H9 (cell line): ENCODE measurements around the gene RGS6. TPM values are rescaled to one million over a fixed set of nuclear protein-coding genes. Genes with fewer than 3 reads are reported as not detected.

Source experiments
- DNase-seq: peaks from one replicate; pipeline ENCODE4 v3.0.0-alpha.2; 2017
- H2AFZ ChIP-seq: one replicate; pipeline ENCODE4 v1.6.1; 2013; ENCODE audit warnings: mild to moderate bottlenecking, low read length, control low read depth, moderate library complexity
- H2AK5ac ChIP-seq: 2 replicates; pipeline ENCODE4 v1.6.1; 2013; ENCODE audit warnings: low read length, control low read depth, mixed read lengths; ENCODE audit not compliant: insufficient read length
- H2BK120ac ChIP-seq: one replicate; pipeline ENCODE4 v1.6.1; 2013; ENCODE audit warnings: low read depth, mild to moderate bottlenecking, low read length, control low read depth, inconsistent platforms; ENCODE audit not compliant: poor library complexity, severe bottlenecking
- H2BK12ac ChIP-seq: 2 replicates; pipeline ENCODE4 v1.6.1; 2013; ENCODE audit warnings: low read length, control low read depth, mixed read lengths, low read depth; ENCODE audit not compliant: insufficient read length
- H2BK15ac ChIP-seq: 2 replicates; pipeline ENCODE4 v1.6.1; 2013; ENCODE audit warnings: low read depth, low read length, control low read depth
- H2BK20ac ChIP-seq: one replicate; pipeline ENCODE4 v1.6.1; 2013; ENCODE audit warnings: low read depth, mild to moderate bottlenecking, low read length, control low read depth, inconsistent platforms; ENCODE audit not compliant: poor library complexity, severe bottlenecking
- H2BK5ac ChIP-seq: 2 replicates; pipeline ENCODE4 v1.6.1; 2013; ENCODE audit warnings: low read length, control low read depth, mixed read lengths; ENCODE audit not compliant: insufficient read length
- H3K14ac ChIP-seq: 2 replicates; pipeline ENCODE4 v1.6.1; 2013; ENCODE audit warnings: low read length, control low read depth; ENCODE audit not compliant: insufficient read depth
- H3K18ac ChIP-seq: 2 replicates; pipeline ENCODE4 v1.6.1; 2013; ENCODE audit warnings: low read depth, mild to moderate bottlenecking, mixed read lengths, low read length, control low read depth; ENCODE audit not compliant: insufficient read length
- H3K23ac ChIP-seq: 2 replicates; pipeline ENCODE4 v1.6.1; 2013; ENCODE audit warnings: low read length, control low read depth, mixed read lengths, low read depth; ENCODE audit not compliant: insufficient read length
- H3K23me2 ChIP-seq: 2 replicates; pipeline ENCODE4 v1.6.1; 2013; ENCODE audit warnings: low read depth, mild to moderate bottlenecking, mixed read lengths, low read length, control low read depth; ENCODE audit not compliant: insufficient read length, poor library complexity, severe bottlenecking
- H3K27ac ChIP-seq: 2 replicates; pipeline ENCODE4 v1.5.1; 2013; ENCODE audit warnings: low read length, control low read depth, mixed read lengths, low read depth; ENCODE audit not compliant: insufficient read length
- H3K27me3 ChIP-seq: 2 replicates; pipeline ENCODE4 v1.6.1; 2013; ENCODE audit warnings: low read length, control low read depth, inconsistent platforms; ENCODE audit not compliant: insufficient read depth
- H3K4ac ChIP-seq: 2 replicates; pipeline ENCODE4 v1.6.1; 2013; ENCODE audit warnings: low read depth, mild to moderate bottlenecking, control low read depth, inconsistent platforms, low read length, moderate library complexity
- H3K4me1 ChIP-seq: 2 replicates; pipeline ENCODE4 v1.6.1; 2013; ENCODE audit warnings: low read length, control low read depth, inconsistent platforms; ENCODE audit not compliant: insufficient read depth
- H3K4me2 ChIP-seq: 2 replicates; pipeline ENCODE4 v1.6.1; 2013; ENCODE audit warnings: low read length, control low read depth, mixed read lengths; ENCODE audit not compliant: insufficient read length, insufficient read depth
- H3K56ac ChIP-seq: 2 replicates; pipeline ENCODE4 v1.6.1; 2013; ENCODE audit warnings: low read depth, mild to moderate bottlenecking, mixed read lengths, low read length, control low read depth; ENCODE audit not compliant: insufficient read length
- H3K79me1 ChIP-seq: 2 replicates; pipeline ENCODE4 v1.6.1; 2013; ENCODE audit warnings: low read depth, mild to moderate bottlenecking, moderate library complexity, low read length, control low read depth, inconsistent platforms; ENCODE audit not compliant: insufficient read depth, poor library complexity, severe bottlenecking
- H3K79me2 ChIP-seq: 2 replicates; pipeline ENCODE4 v1.6.1; 2013; ENCODE audit warnings: low read length, control low read depth, inconsistent platforms; ENCODE audit not compliant: insufficient read depth
- H3K9ac ChIP-seq: 2 replicates; pipeline ENCODE4 v1.6.1; 2013; ENCODE audit warnings: low read length, control low read depth, mixed read lengths; ENCODE audit not compliant: insufficient read length; ENCODE audit errors: extremely low read depth
- H3K9me3 ChIP-seq: one replicate; pipeline ENCODE4 v1.6.1; 2013; ENCODE audit warnings: low read depth, low read length, inconsistent platforms; ENCODE audit not compliant: control insufficient read depth
- H3T11ph ChIP-seq: one replicate; pipeline ENCODE4 v1.6.1; 2013; ENCODE audit warnings: mild to moderate bottlenecking, low read length, control low read depth, inconsistent platforms
- H4K20me1 ChIP-seq: one replicate; pipeline ENCODE4 v1.6.1; 2013; ENCODE audit not compliant: control insufficient read depth, insufficient read length, insufficient read depth
- H4K5ac ChIP-seq: 2 replicates; pipeline ENCODE4 v1.6.1; 2013; ENCODE audit warnings: low read depth, mild to moderate bottlenecking, mixed read lengths, low read length, control low read depth; ENCODE audit not compliant: insufficient read length
- H4K8ac ChIP-seq: replicated peaks from 2 replicates; pipeline ENCODE4 v1.6.1; 2013; ENCODE audit warnings: low read length, control low read depth, mixed read lengths, low read depth; ENCODE audit not compliant: insufficient read length
- H4K91ac ChIP-seq: 2 replicates; pipeline ENCODE4 v1.6.1; 2013; ENCODE audit warnings: low read depth, mild to moderate bottlenecking, moderate library complexity, mixed read lengths, low read length, control low read depth; ENCODE audit not compliant: insufficient read length
- H3K27ac Mint-ChIP-seq, 3 experiments: 2 replicates in 2 of 3; 3 replicates in 1 of 3; pipeline ENCODE4 v1.8.0; 2020 to 2021; ENCODE audit warnings: mixed read lengths in 3 of 3, mild to moderate bottlenecking in 1 of 3, moderate library complexity in 1 of 3
- H3K27me3 Mint-ChIP-seq: 2 replicates; pipeline ENCODE4 v1.8.0; 2021; ENCODE audit warnings: low read depth, mild to moderate bottlenecking, moderate library complexity, mixed read lengths
- H3K36me3 Mint-ChIP-seq, 3 experiments: 2 replicates in 2 of 3; 3 replicates in 1 of 3; pipeline ENCODE4 v1.8.0; 2020 to 2021; ENCODE audit warnings: low read depth in 3 of 3, mixed read lengths in 3 of 3; ENCODE audit not compliant: insufficient read depth in 1 of 3
- H3K4me1 Mint-ChIP-seq, 2 experiments: 2 replicates each; pipeline ENCODE4 v1.8.0; 2020; ENCODE audit warnings: mixed read lengths in 2 of 2
- H3K4me3 Mint-ChIP-seq, 2 experiments: 2 replicates in 1 of 2; 3 replicates in 1 of 2; pipeline ENCODE4 v1.8.0; 2020 to 2021; ENCODE audit warnings: mild to moderate bottlenecking in 2 of 2, mixed read lengths in 2 of 2, moderate library complexity in 1 of 2
- H3K9me3 Mint-ChIP-seq, 2 experiments: 2 replicates in 1 of 2; 3 replicates in 1 of 2; pipeline ENCODE4 v1.8.0; 2020; ENCODE audit warnings: mild to moderate bottlenecking in 2 of 2, mixed read lengths in 2 of 2, moderate library complexity in 1 of 2
- CTCF ChIP-seq: fragments of 200-600 bp; sonication (generic); conservative IDR thresholded peaks from 3 replicates; pipeline ENCODE4 v1.8.0; 2021; ENCODE audit warnings: antibody characterized with exemption, mild to moderate bottlenecking
- WGBS: extraction: QIAGEN DNeasy Blood & Tissue Kit; methylation state at CpG from one replicate; pipeline ENCODE4 v1.1.7; 2013; ENCODE audit warnings: missing lambda C conversion rate, low lambda C conversion rate, mixed read lengths; ENCODE audit not compliant: insufficient read length; ENCODE audit errors: extremely low coverage; 5-methylcytosine and 5-hydroxymethylcytosine counted together
- total RNA-seq: library from RNA; stranded (reverse); gene quantifications from 2 replicates; pipeline ENCODE4 v1.2.1, GENCODE V29; 2021

The RGS6 gene
- total RNA-seq, 1 experiment from 2014 or later = 3.0 TPM

DNA sequence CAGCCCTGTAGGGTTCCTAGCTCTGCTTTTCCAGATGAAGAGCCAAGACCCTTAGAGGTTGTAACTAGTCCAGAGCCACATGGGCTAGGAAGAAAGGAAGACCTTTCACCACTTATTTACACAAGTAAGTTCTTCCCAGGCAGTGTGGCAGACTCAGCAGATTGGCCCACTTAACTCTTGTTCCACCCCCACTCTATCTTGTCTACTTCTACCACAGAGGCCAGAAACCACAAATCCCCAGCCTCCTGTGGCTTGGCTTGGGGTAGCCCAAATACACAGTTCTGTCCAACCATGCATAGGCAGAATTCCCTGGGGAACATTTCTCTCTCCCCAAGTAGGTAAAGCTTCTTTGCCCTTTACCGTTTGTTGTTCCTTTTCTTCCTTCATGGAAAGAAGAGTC lies 383.5 kb downstream of the RGS6 start:
- Mint-ChIP-seq H3K27ac (peak overlapping the region in 1 of 3 experiments; percentile 65; a peak in 1 of 7 replicates), H3K9me3 (peaks cover 2 to 7% of the 10 kb centered on the region in 2 experiments; a peak in 2 of 5 replicates)
- no peak for TF ChIP-seq CTCF

More for the DNA sequence above, 383.5 kb downstream of the RGS6 start:
- H2BK15ac ChIP-seq = no peak overlapping the region
- no peak overlapping the region for H2BK20ac ChIP-seq
- no peak overlapping the region for H3K56ac ChIP-seq
- no peak overlapping the region for H3K18ac ChIP-seq
- H2AFZ ChIP-seq = no peak overlapping the region
- H3K4me2 ChIP-seq = no peak overlapping the region
- H4K91ac ChIP-seq = no peak overlapping the region
- no CpG with 5 or more reads among the region's 1 CpG for WGBS
- H4K5ac ChIP-seq = no peak overlapping the region
- no peak overlapping the region for H2AK5ac ChIP-seq
- no peak for DNase-seq
- H3K27me3 ChIP-seq = no peaks in the 10 kb centered on the region
- no peak overlapping the region for H3K4ac ChIP-seq
- no peak overlapping the region for H2BK120ac ChIP-seq
- H3K4me1 ChIP-seq = no peaks in the 10 kb centered on the region
- H2BK12ac ChIP-seq = no peak overlapping the region
- no peak overlapping the region for H3K23ac ChIP-seq
- no peak overlapping the region for H3K4me3 Mint-ChIP-seq
- H3T11ph ChIP-seq = no peak overlapping the region
- no peaks in the 10 kb centered on the region for H3K79me1 ChIP-seq
- H3K27me3 Mint-ChIP-seq = peaks cover 1% of the 10 kb centered on the region; the same call in 1 of the 2 replicates
- no peak overlapping the region for H3K27ac ChIP-seq
- peaks cover 10 to 15% of the 10 kb centered on the region in 2 experiments for H3K4me1 Mint-ChIP-seq
- no peaks in the 10 kb centered on the region for H3K23me2 ChIP-seq
- H4K8ac ChIP-seq = no peak overlapping the region
- no peaks in the 10 kb centered on the region for H3K79me2 ChIP-seq
- H3K9me3 ChIP-seq = no peaks in the 10 kb centered on the region
- H2BK5ac ChIP-seq = no peak overlapping the region
- H3K14ac ChIP-seq = no peak overlapping the region
- no peak overlapping the region for H3K9ac ChIP-seq
- no peaks in the 10 kb centered on the region for H3K36me3 Mint-ChIP-seq
- H4K20me1 ChIP-seq = no peaks in the 10 kb centered on the region
